Stimulated activated CD4-positive, alpha-beta T cell treated with anti-CD3 and anti-CD28 coated beads, Interleukin-1b, Interleukin-23, amount 100 ng/mL, for 24 hours (primary cell): Measurements from ENCODE around the gene RAD23A.
"Not testable (repeated sequence)": the region's sequence is repeated elsewhere in the genome, so short reads cannot be mapped to it uniquely, and the experiment has no call there.

ENCODE experiments used
- DNase-seq, 4 experiments: peaks; one replicate each; pipeline ENCODE4 v3.0.0-alpha.2; 2020; ENCODE audit warnings: low read depth in 4 of 4, low spot score in 1 of 4

Gene RAD23A

GRCh38 chr19:12945479-12946091 lies at the start of gene RAD23A:
TSS of gene RAD23A (plus strand) at chr19:12945862. CDS start at chr19:12945949, 87 bp downstream.
- peak; percentile 97 to 99 (median 98) for DNase-seq

- DNase-seq, result no peak
These were observed 49.2 kb upstream of the RAD23A start for GRCh38 chr19:12896460-12896859.

- DNase-seq, result no peak
These were observed 45.7 kb upstream of the RAD23A start for GRCh38 chr19:12899891-12900518.

GRCh38 chr19:12907166-12907565 lies 38.5 kb upstream of the RAD23A start:
- no peak for DNase-seq

- DNase-seq, result no peak
These were observed 33.1 kb upstream of the RAD23A start for GRCh38 chr19:12912571-12912970.

GRCh38 chr19:12913011-12913561 lies 32.6 kb upstream of the RAD23A start:
- no peak for DNase-seq

- DNase-seq, result peak in 1 of 4 experiments; percentile 18
These were observed 31.6 kb upstream of the RAD23A start for GRCh38 chr19:12913851-12914690.

- DNase-seq, result not testable (repeated sequence)
These were observed 29.8 kb upstream of the RAD23A start for GRCh38 chr19:12915860-12916259.

GRCh38 chr19:12918253-12918652 lies 27.4 kb upstream of the RAD23A start:
- DNase-seq, result no peak

GRCh38 chr19:12921047-12921446 lies 24.6 kb upstream of the RAD23A start:
- no peak for DNase-seq

- no peak for DNase-seq
These were observed 22.7 kb upstream of the RAD23A start for GRCh38 chr19:12922959-12923358.

GRCh38 chr19:12924621-12925310 lies 20.9 kb upstream of the RAD23A start:
- no peak for DNase-seq

- DNase-seq, result no peak
These were observed 15.5 kb upstream of the RAD23A start for GRCh38 chr19:12930002-12930645.

GRCh38 chr19:12932392-12933286 lies 13.0 kb upstream of the RAD23A start:
- no peak for DNase-seq

GRCh38 chr19:12933287-12934072 lies 12.2 kb upstream of the RAD23A start, which contains the start of gene FARSA:
TSS of gene FARSA (minus strand) at chr19:12933711. CDS start at chr19:12933696, 15 bp downstream.
- peak; percentile 72 to 84 (median 82) for DNase-seq

GRCh38 chr19:12935071-12935470 lies 10.6 kb upstream of the RAD23A start:
- DNase-seq, result no peak

- DNase-seq, result no peak
These were observed 9.1 kb upstream of the RAD23A start for GRCh38 chr19:12936582-12936981.

- DNase-seq, result no peak
These were observed 8.4 kb upstream of the RAD23A start for GRCh38 chr19:12937093-12937926.
